ENCODE results near the gene C4B.
"Not testable (repeated sequence)": the region's sequence is repeated elsewhere in the genome, so short reads cannot be mapped to it uniquely, and the experiment has no call there.

The C4B gene

GRCh38 chr6:32022100-32022499, 7.5 kb downstream of the C4B start:
- not testable (repeated sequence) for H3K36me3 ChIP-seq (ENCODE audit: control insufficient read depth in 1 of 2, insufficient read depth in 2 of 2, low read depth in 1 of 2, low read length in 2 of 2); H3K14ac ChIP-seq (ENCODE audit: low read length in 2 of 2); H3K4me3 ChIP-seq (ENCODE audit: insufficient read depth in 1 of 2, low read depth in 1 of 2, low read length in 2 of 2); H3K4me2 ChIP-seq (ENCODE audit: low read length, poor library complexity, severe bottlenecking); H4K91ac ChIP-seq (ENCODE audit: low read length); H2AK5ac ChIP-seq (ENCODE audit: low read length, severe bottlenecking); DNase-seq; H2BK120ac ChIP-seq (ENCODE audit: low read depth, low read length); H2AFZ ChIP-seq (ENCODE audit: low read depth, low read length); H3K4ac ChIP-seq (ENCODE audit: low read depth in 1 of 2, low read length in 2 of 2); H3K23ac ChIP-seq (ENCODE audit: low read length in 2 of 2); H3K27ac ChIP-seq (ENCODE audit: low read length, poor library complexity, severe bottlenecking); H3K18ac ChIP-seq (ENCODE audit: low read depth in 1 of 2, low read length in 2 of 2); H2BK5ac ChIP-seq (ENCODE audit: low read depth, low read length, poor library complexity, severe bottlenecking); H3K9ac ChIP-seq (ENCODE audit: low read length); H3K27me3 ChIP-seq (ENCODE audit: control insufficient read depth in 1 of 2, insufficient read depth in 1 of 2, low read length in 2 of 2); H3K9me3 ChIP-seq (ENCODE audit: control insufficient read depth, low read length); H2BK15ac ChIP-seq (ENCODE audit: low read depth, poor library complexity, severe bottlenecking); H3K4me1 ChIP-seq (ENCODE audit: control insufficient read depth, insufficient read depth, low read depth, low read length); H2BK12ac ChIP-seq (ENCODE audit: low read length in 2 of 2); H4K8ac ChIP-seq (ENCODE audit: low read length); H3K79me1 ChIP-seq (replicated peaks; ENCODE audit: low read length, poor library complexity, severe bottlenecking)
- no CpG with 5 or more reads among the region's 10 CpGs for WGBS

DNA sequence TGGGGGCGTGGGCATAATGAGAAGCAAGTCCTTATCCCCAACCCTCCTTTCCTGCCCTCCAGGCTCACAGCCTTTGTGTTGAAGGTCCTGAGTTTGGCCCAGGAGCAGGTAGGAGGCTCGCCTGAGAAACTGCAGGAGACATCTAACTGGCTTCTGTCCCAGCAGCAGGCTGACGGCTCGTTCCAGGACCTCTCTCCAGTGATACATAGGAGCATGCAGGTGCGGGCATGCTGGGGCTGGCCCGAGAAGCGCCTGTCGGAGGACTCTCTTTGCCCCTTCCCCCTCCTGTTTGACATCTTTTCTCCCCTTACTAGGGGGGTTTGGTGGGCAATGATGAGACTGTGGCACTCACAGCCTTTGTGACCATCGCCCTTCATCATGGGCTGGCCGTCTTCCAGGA, 14.0 kb downstream of the C4B start:
- not testable (repeated sequence) for H4K91ac ChIP-seq (ENCODE audit: low read length); H3K4me1 ChIP-seq (ENCODE audit: control insufficient read depth, insufficient read depth, low read depth, low read length); H2AK5ac ChIP-seq (ENCODE audit: low read length, severe bottlenecking); H3K23ac ChIP-seq (ENCODE audit: low read length in 2 of 2); H3K4ac ChIP-seq (ENCODE audit: low read depth in 1 of 2, low read length in 2 of 2); H3K27me3 ChIP-seq (ENCODE audit: control insufficient read depth in 1 of 2, insufficient read depth in 1 of 2, low read length in 2 of 2); H2BK120ac ChIP-seq (ENCODE audit: low read depth, low read length); H3K4me3 ChIP-seq (ENCODE audit: insufficient read depth in 1 of 2, low read depth in 1 of 2, low read length in 2 of 2); H4K8ac ChIP-seq (ENCODE audit: low read length); H3K36me3 ChIP-seq (ENCODE audit: control insufficient read depth in 1 of 2, insufficient read depth in 2 of 2, low read depth in 1 of 2, low read length in 2 of 2); H3K79me1 ChIP-seq (replicated peaks; ENCODE audit: low read length, poor library complexity, severe bottlenecking); H3K18ac ChIP-seq (ENCODE audit: low read depth in 1 of 2, low read length in 2 of 2); H2BK15ac ChIP-seq (ENCODE audit: low read depth, poor library complexity, severe bottlenecking); H3K14ac ChIP-seq (ENCODE audit: low read length in 2 of 2); H2AFZ ChIP-seq (ENCODE audit: low read depth, low read length); H3K27ac ChIP-seq (ENCODE audit: low read length, poor library complexity, severe bottlenecking); H2BK5ac ChIP-seq (ENCODE audit: low read depth, low read length, poor library complexity, severe bottlenecking); DNase-seq; H3K4me2 ChIP-seq (ENCODE audit: low read length, poor library complexity, severe bottlenecking); H2BK12ac ChIP-seq (ENCODE audit: low read length in 2 of 2); H3K9ac ChIP-seq (ENCODE audit: low read length); H3K9me3 ChIP-seq (ENCODE audit: control insufficient read depth, low read length)
- no CpG with 5 or more reads among the region's 10 CpGs for WGBS

- H2BK15ac ChIP-seq (ENCODE audit: low read depth, poor library complexity, severe bottlenecking); H3K9me3 ChIP-seq (ENCODE audit: control insufficient read depth, low read length); DNase-seq; H3K9ac ChIP-seq (ENCODE audit: low read length); H3K4me3 ChIP-seq (ENCODE audit: insufficient read depth in 1 of 2, low read depth in 1 of 2, low read length in 2 of 2); H3K14ac ChIP-seq (ENCODE audit: low read length in 2 of 2); H3K4me2 ChIP-seq (ENCODE audit: low read length, poor library complexity, severe bottlenecking); H3K36me3 ChIP-seq (ENCODE audit: control insufficient read depth in 1 of 2, insufficient read depth in 2 of 2, low read depth in 1 of 2, low read length in 2 of 2); H3K4ac ChIP-seq (ENCODE audit: low read depth in 1 of 2, low read length in 2 of 2); H3K23ac ChIP-seq (ENCODE audit: low read length in 2 of 2); H3K27ac ChIP-seq (ENCODE audit: low read length, poor library complexity, severe bottlenecking); H3K18ac ChIP-seq (ENCODE audit: low read depth in 1 of 2, low read length in 2 of 2); H3K79me1 ChIP-seq (replicated peaks; ENCODE audit: low read length, poor library complexity, severe bottlenecking); H2BK120ac ChIP-seq (ENCODE audit: low read depth, low read length); H2BK5ac ChIP-seq (ENCODE audit: low read depth, low read length, poor library complexity, severe bottlenecking); H2AFZ ChIP-seq (ENCODE audit: low read depth, low read length); H4K8ac ChIP-seq (ENCODE audit: low read length); H3K27me3 ChIP-seq (ENCODE audit: control insufficient read depth in 1 of 2, insufficient read depth in 1 of 2, low read length in 2 of 2); H2AK5ac ChIP-seq (ENCODE audit: low read length, severe bottlenecking); H4K91ac ChIP-seq (ENCODE audit: low read length); H2BK12ac ChIP-seq (ENCODE audit: low read length in 2 of 2); H3K4me1 ChIP-seq (ENCODE audit: control insufficient read depth, insufficient read depth, low read depth, low read length): not testable (repeated sequence)
- no CpG with 5 or more reads among the region's 14 CpGs for WGBS
These were observed 15.0 kb downstream of the C4B start for GRCh38 chr6:32029553-32029952.

GRCh38 chr6:32035283-32036013, 20.9 kb downstream of the C4B start:
- H4K8ac ChIP-seq (ENCODE audit: low read length); H3K4me2 ChIP-seq (ENCODE audit: low read length, poor library complexity, severe bottlenecking); H3K36me3 ChIP-seq (ENCODE audit: control insufficient read depth in 1 of 2, insufficient read depth in 2 of 2, low read depth in 1 of 2, low read length in 2 of 2); H2BK15ac ChIP-seq (ENCODE audit: low read depth, poor library complexity, severe bottlenecking); H3K18ac ChIP-seq (ENCODE audit: low read depth in 1 of 2, low read length in 2 of 2); H2BK120ac ChIP-seq (ENCODE audit: low read depth, low read length); H2AFZ ChIP-seq (ENCODE audit: low read depth, low read length); H2BK12ac ChIP-seq (ENCODE audit: low read length in 2 of 2); H3K23ac ChIP-seq (ENCODE audit: low read length in 2 of 2); H3K4me1 ChIP-seq (ENCODE audit: control insufficient read depth, insufficient read depth, low read depth, low read length); H2BK5ac ChIP-seq (ENCODE audit: low read depth, low read length, poor library complexity, severe bottlenecking); H3K9ac ChIP-seq (ENCODE audit: low read length); H3K27me3 ChIP-seq (ENCODE audit: control insufficient read depth in 1 of 2, insufficient read depth in 1 of 2, low read length in 2 of 2); DNase-seq; H3K9me3 ChIP-seq (ENCODE audit: control insufficient read depth, low read length); H3K14ac ChIP-seq (ENCODE audit: low read length in 2 of 2); H3K4ac ChIP-seq (ENCODE audit: low read depth in 1 of 2, low read length in 2 of 2); H3K27ac ChIP-seq (ENCODE audit: low read length, poor library complexity, severe bottlenecking); H4K91ac ChIP-seq (ENCODE audit: low read length); H3K79me1 ChIP-seq (replicated peaks; ENCODE audit: low read length, poor library complexity, severe bottlenecking); H3K4me3 ChIP-seq (ENCODE audit: insufficient read depth in 1 of 2, low read depth in 1 of 2, low read length in 2 of 2); H2AK5ac ChIP-seq (ENCODE audit: low read length, severe bottlenecking): not testable (repeated sequence)
- no CpG with 5 or more reads among the region's 16 CpGs for WGBS

Measured in mesenchymal stem cell (in vitro differentiated cells and primary cell).